EL (cell line): Measurements from ENCODE around the gene PPP1CB.

Experiments used
- DNase-seq: peaks from one replicate; pipeline ENCODE4 v3.0.0-alpha.2; 2016

PPP1CB gene

GRCh38 chr2:28745876-28746275, 5.8 kb upstream of the PPP1CB start:
- no peak for DNase-seq

- DNase-seq, result no peak
Observed at GRCh38 chr2:28746429-28747111, 5.1 kb upstream of the PPP1CB start.

- no peak for DNase-seq
Observed at GRCh38 chr2:28747714-28748113, 3.9 kb upstream of the PPP1CB start.

- no peak for DNase-seq
Observed at GRCh38 chr2:28748176-28748575, 3.5 kb upstream of the PPP1CB start.

GRCh38 chr2:28748941-28749340, 2.7 kb upstream of the PPP1CB start:
- no peak for DNase-seq

- no peak for DNase-seq
Observed at GRCh38 chr2:28749526-28749925, 2.1 kb upstream of the PPP1CB start.

- DNase-seq, result peak; percentile 31
Observed at GRCh38 chr2:28750316-28751251, 1.0 kb upstream of the PPP1CB start.

GRCh38 chr2:28751956-28752630, 463 bp downstream of the PPP1CB start:
- DNase-seq, result peak; percentile 17

GRCh38 chr2:28752631-28753376, 1.2 kb downstream of the PPP1CB start:
- no peak for DNase-seq

- DNase-seq, result peak; percentile 16
Observed at GRCh38 chr2:28754321-28754720, 2.7 kb downstream of the PPP1CB start.

- no peak for DNase-seq
Observed at GRCh38 chr2:28755421-28755820, 3.8 kb downstream of the PPP1CB start.

GRCh38 chr2:28758459-28758858, 6.8 kb downstream of the PPP1CB start:
- no peak for DNase-seq

GRCh38 chr2:28761420-28761819, 9.8 kb downstream of the PPP1CB start:
- DNase-seq, result no peak

- peak; percentile 78 for DNase-seq
Observed at GRCh38 chr2:28764909-28765711, 13.5 kb downstream of the PPP1CB start.

GRCh38 chr2:28766070-28766469, 14.4 kb downstream of the PPP1CB start:
- no peak for DNase-seq

- DNase-seq, result no peak
Observed at GRCh38 chr2:28767337-28767736, 15.7 kb downstream of the PPP1CB start.

- no peak for DNase-seq
Observed at GRCh38 chr2:28768422-28768821, 16.8 kb downstream of the PPP1CB start.

- DNase-seq, result no peak
Observed at GRCh38 chr2:28768952-28769351, 17.3 kb downstream of the PPP1CB start.

GRCh38 chr2:28772351-28772750, 20.7 kb downstream of the PPP1CB start:
- DNase-seq, result no peak

- DNase-seq, result no peak
Observed at GRCh38 chr2:28776471-28776870, 24.8 kb downstream of the PPP1CB start.

GRCh38 chr2:28778392-28778791, 26.8 kb downstream of the PPP1CB start:
- DNase-seq, result no peak

- no peak for DNase-seq
Observed at GRCh38 chr2:28779001-28779400, 27.4 kb downstream of the PPP1CB start.
